K562 (cell line): ENCODE results near the gene DDX54.

Experiments
- CCNT2 ChIP-seq: IDR thresholded peaks from 2 replicates; pipeline ENCODE4 v1.6.1; 2011; ENCODE audit warnings: borderline replicate concordance, low read depth, mild to moderate bottlenecking, moderate library complexity, mixed read lengths, low read length; ENCODE audit not compliant: insufficient read length; ENCODE audit errors: extremely low read depth
- MTA3 ChIP-seq: fragments of 450-650 bp; formaldehyde crosslinking; IDR thresholded peaks from 2 replicates; pipeline ENCODE4 v1.6.1; 2017; ENCODE audit warnings: mild to moderate bottlenecking, borderline replicate concordance
- NFYB ChIP-seq: IDR thresholded peaks from 2 replicates; pipeline ENCODE4 v1.6.1; 2011; ENCODE audit warnings: mild to moderate bottlenecking, moderate library complexity; ENCODE audit not compliant: insufficient read length; ENCODE audit errors: extremely low read depth
- PCBP2 ChIP-seq: fragments of 200-400 bp; formaldehyde crosslinking; IDR thresholded peaks from 2 replicates; pipeline ENCODE4 v1.6.1; 2018; ENCODE audit warnings: low read length, low read depth, mild to moderate bottlenecking, moderate library complexity; ENCODE audit not compliant: poor library complexity, severe bottlenecking
- POLR2A ChIP-seq: fragments of 450-650 bp; conservative IDR thresholded peaks from 2 replicates; pipeline ENCODE4 v1.6.1; 2016

DNA sequence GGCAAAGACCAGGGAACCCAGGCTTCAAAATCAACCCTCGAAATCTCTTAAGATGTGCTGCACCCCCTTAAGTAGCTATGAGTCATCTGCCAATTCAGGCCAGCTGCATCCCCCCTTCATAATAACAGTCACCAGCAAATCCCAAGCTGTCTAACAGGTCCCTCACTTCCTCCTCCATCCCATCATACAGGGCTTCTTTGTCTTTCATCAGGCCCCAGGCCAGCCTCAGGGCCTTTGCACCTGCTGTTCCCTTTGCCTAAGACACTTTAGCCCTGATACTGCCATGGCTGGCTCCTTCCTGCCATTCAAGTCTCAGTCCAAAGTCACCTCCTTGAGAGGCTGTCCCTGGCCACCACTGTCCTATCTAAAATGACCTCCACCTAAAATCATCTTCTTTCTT is 53.7 kb downstream of the DDX54 start:
- no peak for TF ChIP-seq CCNT2
- no peak for TF ChIP-seq MTA3
- TF ChIP-seq NFYB, result no peak
- no peak for TF ChIP-seq POLR2A
- TF ChIP-seq PCBP2, result no peak
